Endothelial cell of umbilical vein (primary cell): Measurements from ENCODE around the gene RELN. TPM values are rescaled to one million over a fixed set of nuclear protein-coding genes. Genes with fewer than 3 reads are reported as not detected.

ENCODE experiments used
- BruUV-seq: library from RNA; stranded (reverse); fragments of 400-500 nt; replicated peaks from 2 replicates; lab custom pipeline; 2021; lab: Mats Ljungman, UMichigan
- CTCF ChIA-PET: fragments of 300-600, 350-600 bp; sonication (Branson Sonifier 250); formaldehyde crosslinking; loops from one replicate; lab custom pipeline; 2021; ENCODE audit warnings: antibody characterized with exemption, inconsistent platforms; lab: Charles Lee
- POLR2A ChIA-PET: fragments of 300-600, 350-600 bp; sonication (Branson Sonifier 250); formaldehyde crosslinking; loops from one replicate; lab custom pipeline; 2021; ENCODE audit warnings: antibody characterized with exemption, inconsistent platforms; lab: Charles Lee
- DNase-seq: peaks from one replicate; pipeline ENCODE4 v3.0.0-alpha.2; 2011; ENCODE audit warnings: low read depth, low spot score
- FAIRE-seq: peaks from 2 replicates; lab custom pipeline; 2011; peaks lifted over from hg19 to GRCh38; lab: Jason Lieb, UNC
- H2AFZ ChIP-seq: 2 replicates; pipeline ENCODE4 v1.6.0; 2012; ENCODE audit warnings: low read depth, low read length, control low read depth, inconsistent platforms
- H3K27ac ChIP-seq: 2 replicates; pipeline ENCODE4 v1.5.1; 2011; ENCODE audit warnings: low read depth, mild to moderate bottlenecking, control low read depth, low read length, moderate library complexity; ENCODE audit not compliant: insufficient read depth
- H3K27me3 ChIP-seq, 2 experiments: 2 replicates each; pipeline versions ENCODE4 v1.6.0 to v1.6.1; 2011; ENCODE audit warnings: low read length in 2 of 2, mixed read lengths in 1 of 2; ENCODE audit not compliant: control insufficient read depth in 2 of 2, insufficient read depth in 2 of 2
- H3K36me3 ChIP-seq, 2 experiments: 2 replicates in 1 of 2; 3 replicates in 1 of 2; pipeline ENCODE4 v1.5.1; 2011; ENCODE audit warnings: low read length in 2 of 2, mild to moderate bottlenecking in 1 of 2, moderate library complexity in 1 of 2; ENCODE audit not compliant: control insufficient read depth in 2 of 2, insufficient read depth in 2 of 2; ENCODE audit errors: extremely low read depth in 1 of 2
- H3K4me1 ChIP-seq: 3 replicates; pipeline ENCODE4 v1.5.1; 2011; ENCODE audit warnings: mild to moderate bottlenecking, low read length; ENCODE audit not compliant: control insufficient read depth, insufficient read depth; ENCODE audit errors: extremely low read depth
- H3K4me2 ChIP-seq: 2 replicates; pipeline ENCODE4 v1.6.1; 2011; ENCODE audit warnings: low read length, control low read depth, mixed read lengths; ENCODE audit not compliant: insufficient read depth
- H3K4me3 ChIP-seq, 3 experiments: fragments of 200-600 bp in 1 of 3; sonication (generic), shearing (Covaris generic) in 1 of 3; replicated peaks in 1 of 3; 2 replicates each; pipeline ENCODE4 v1.5.1; 2011 to 2016; ENCODE audit warnings: control low read depth in 3 of 3, low read length in 3 of 3, mild to moderate bottlenecking in 2 of 3, inconsistent platforms in 1 of 3, low read depth in 1 of 3, moderate library complexity in 1 of 3; ENCODE audit not compliant: insufficient read depth in 1 of 3
- H3K79me2 ChIP-seq: 2 replicates; pipeline ENCODE4 v1.6.0; 2012; ENCODE audit warnings: low read length, inconsistent platforms; ENCODE audit not compliant: control insufficient read depth, insufficient read depth
- H3K9ac ChIP-seq: replicated peaks from 2 replicates; pipeline ENCODE3; 2011; ENCODE audit warnings: low read length, control low read depth; ENCODE audit not compliant: insufficient read depth; ENCODE audit errors: extremely low read depth
- H3K9me1 ChIP-seq: replicated peaks from 3 replicates; pipeline ENCODE4 v1.6.0; 2011; ENCODE audit warnings: mild to moderate bottlenecking, low read length; ENCODE audit not compliant: control insufficient read depth, insufficient read depth; ENCODE audit errors: extremely low read depth
- H3K9me3 ChIP-seq: replicated peaks from 2 replicates; pipeline ENCODE4 v1.5.1; 2012; ENCODE audit warnings: low read length, inconsistent platforms; ENCODE audit not compliant: control insufficient read depth, insufficient read depth
- H4K20me1 ChIP-seq: replicated peaks from 2 replicates; pipeline ENCODE3; 2011; ENCODE audit warnings: mild to moderate bottlenecking, low read length; ENCODE audit not compliant: control insufficient read depth, insufficient read depth; ENCODE audit errors: extremely low read depth
- EZH2 ChIP-seq: IDR thresholded peaks from 2 replicates; pipeline ENCODE4 v1.6.1; 2012; ENCODE audit warnings: borderline replicate concordance, low read depth, mild to moderate bottlenecking, moderate library complexity, low read length, inconsistent platforms; ENCODE audit not compliant: severe bottlenecking
- dilution Hi-C: fragments of 300-500 bp; cut with MboI; formaldehyde crosslinking; loops from one replicate; pipeline ENCODE4 v1.15.0; 2019; ENCODE audit warnings: low sequenced_read_pairs; ENCODE audit not compliant: extremely low pct_ligation_motif_present
- intact Hi-C: fragments of 100-400 bp; cut with micrococcal nuclease; formaldehyde crosslinking; loops from one replicate; pipeline ENCODE4 v1.10.0; 2022
- polyA plus RNA-seq, 4 experiments: library from polyadenylated mRNA; depleted of rRNA in 3 of 4; stranded (reverse) in 3 of 4; unstranded in 1 of 4; fragments of >200 nt; gene quantifications; 2 replicates each; pipeline versions ENCODE4 v1.2.1 to v1.2.3, GENCODE V29; 2011 to 2012; ENCODE audit warnings: missing spikeins in 1 of 4
- total RNA-seq: library from RNA; stranded (reverse); gene quantifications from 2 replicates; pipeline ENCODE4 v1.2.3, GENCODE V29; 2021
- TF ChIP-seq, protein P1 (sequence below), 2 donors: IDR thresholded peaks; 1 replicate in 1 of 2; 2 replicates in 1 of 2; pipeline ENCODE4 v1.5.1; 2011; ENCODE audit warnings: low read length in 2 of 2, mild to moderate bottlenecking in 2 of 2, moderate library complexity in 2 of 2, control low read depth in 1 of 2, inconsistent platforms in 1 of 2, low read depth in 1 of 2; ENCODE audit not compliant: insufficient read depth in 1 of 2; ENCODE audit errors: extremely low read depth in 1 of 2

The RELN gene
- total and polyA plus RNA-seq, 2 donors (not counting 3 experiments of a cell fraction or from before 2014, with no cell fraction given): 0.15 to 0.22 TPM

DNA sequence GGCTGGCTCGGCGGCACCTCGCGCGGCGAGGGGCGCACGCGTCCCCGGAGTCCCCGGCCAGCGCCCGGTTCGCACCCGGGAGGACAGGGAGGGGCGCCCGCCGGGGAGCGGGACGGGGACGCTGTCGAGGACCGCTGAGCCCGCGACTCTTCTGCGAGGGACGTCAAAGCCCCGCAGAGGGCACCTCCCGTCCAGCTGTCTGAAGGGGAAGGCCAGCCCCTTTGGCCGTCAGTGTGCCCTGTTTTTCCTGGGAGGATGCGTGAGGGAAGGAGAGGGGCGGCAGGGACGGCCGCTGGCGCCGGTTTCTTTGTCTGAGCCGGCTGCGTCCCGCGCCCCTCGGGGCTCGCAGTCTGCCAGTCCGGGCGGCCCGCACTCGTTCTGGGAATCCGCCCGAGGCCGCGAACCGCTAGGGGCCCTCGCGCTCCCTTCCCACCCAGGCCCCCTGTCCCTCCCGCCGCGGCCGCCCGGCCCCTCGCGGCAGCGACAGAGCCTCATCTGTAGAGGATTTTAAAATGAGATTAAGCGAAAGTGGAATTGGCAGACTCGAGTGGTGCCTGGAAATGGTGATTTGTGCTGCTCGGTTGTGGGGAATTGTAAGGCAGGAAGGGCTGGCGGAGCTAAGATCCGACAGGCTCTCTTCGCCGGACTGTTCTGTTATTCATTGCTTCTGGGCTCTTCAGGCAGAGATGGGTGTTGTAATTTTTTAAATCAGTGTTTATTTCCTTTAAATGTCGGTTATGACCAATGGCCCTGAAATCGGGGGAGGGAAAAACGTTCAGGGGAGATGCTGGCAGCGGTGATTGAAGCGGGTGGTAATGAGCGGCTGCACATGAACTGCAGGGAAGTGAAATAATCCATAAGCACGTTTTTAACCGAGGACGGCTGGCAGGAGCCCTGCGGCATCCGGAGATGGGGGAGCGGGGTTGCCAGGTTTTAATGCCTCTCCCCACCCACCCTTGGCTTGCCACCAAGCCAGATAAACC lies 618 bp upstream of the RELN start:
- no peaks in the 10 kb centered on the region for H3K9me3 ChIP-seq
- POLR2A ChIA-PET: no interaction called here
- no TSS peak for BruUV-seq
- H3K4me3 ChIP-seq: peak overlapping the region; percentile 41 to 80 (median 64)
- DNase-seq: peak; percentile 45
- no peaks in the 10 kb centered on the region for H3K36me3 ChIP-seq
- intact Hi-C loops (loop anchor here (5.0 to 10.0 kb wide), 2 partner anchors 167 to 415 kb away; no protein-coding TSS in a partner anchor), dilution Hi-C loops (no loop called here)
- peak overlapping the region; percentile 97 for H3K4me2 ChIP-seq
- no peak for TF ChIP-seq EZH2
- TF ChIP-seq, protein P1, sequence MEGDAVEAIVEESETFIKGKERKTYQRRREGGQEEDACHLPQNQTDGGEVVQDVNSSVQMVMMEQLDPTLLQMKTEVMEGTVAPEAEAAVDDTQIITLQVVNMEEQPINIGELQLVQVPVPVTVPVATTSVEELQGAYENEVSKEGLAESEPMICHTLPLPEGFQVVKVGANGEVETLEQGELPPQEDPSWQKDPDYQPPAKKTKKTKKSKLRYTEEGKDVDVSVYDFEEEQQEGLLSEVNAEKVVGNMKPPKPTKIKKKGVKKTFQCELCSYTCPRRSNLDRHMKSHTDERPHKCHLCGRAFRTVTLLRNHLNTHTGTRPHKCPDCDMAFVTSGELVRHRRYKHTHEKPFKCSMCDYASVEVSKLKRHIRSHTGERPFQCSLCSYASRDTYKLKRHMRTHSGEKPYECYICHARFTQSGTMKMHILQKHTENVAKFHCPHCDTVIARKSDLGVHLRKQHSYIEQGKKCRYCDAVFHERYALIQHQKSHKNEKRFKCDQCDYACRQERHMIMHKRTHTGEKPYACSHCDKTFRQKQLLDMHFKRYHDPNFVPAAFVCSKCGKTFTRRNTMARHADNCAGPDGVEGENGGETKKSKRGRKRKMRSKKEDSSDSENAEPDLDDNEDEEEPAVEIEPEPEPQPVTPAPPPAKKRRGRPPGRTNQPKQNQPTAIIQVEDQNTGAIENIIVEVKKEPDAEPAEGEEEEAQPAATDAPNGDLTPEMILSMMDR (IDR thresholded peaks at IDR 0.05; ENCODE audit: extremely low read depth in 1 of 2, insufficient read depth in 1 of 2, low read depth in 1 of 2, low read length in 2 of 2): peak in 1 of 2 donors; percentile 20
- H3K9me1 ChIP-seq: no peaks in the 10 kb centered on the region
- no peaks in the 10 kb centered on the region for H4K20me1 ChIP-seq
- peak; percentile 43 for FAIRE-seq
- peaks cover 30 to 62% of the 10 kb centered on the region in 2 experiments for H3K27me3 ChIP-seq
- H3K79me2 ChIP-seq: no peaks in the 10 kb centered on the region
- H3K9ac ChIP-seq: no peak overlapping the region
- peaks cover 17% of the 10 kb centered on the region for H3K4me1 ChIP-seq
- H2AFZ ChIP-seq: peak overlapping the region; percentile 96
- no peak overlapping the region for H3K27ac ChIP-seq
- CTCF ChIA-PET: interaction anchor here (1.0 kb wide), 2 partner anchors 27 to 416 kb away, joined by 3 read pairs; no protein-coding TSS in a partner anchor
